ENCODE results near the gene MCUR1. TPM values are rescaled to one million over a fixed set of nuclear protein-coding genes. Genes with fewer than 3 reads are reported as not detected.
"Not testable (repeated sequence)": the region's sequence is repeated elsewhere in the genome, so short reads cannot be mapped to it uniquely, and the experiment has no call there.

Gene MCUR1
- total RNA-seq, 1 experiment from 2014 or later, result 33.1 TPM

DNA sequence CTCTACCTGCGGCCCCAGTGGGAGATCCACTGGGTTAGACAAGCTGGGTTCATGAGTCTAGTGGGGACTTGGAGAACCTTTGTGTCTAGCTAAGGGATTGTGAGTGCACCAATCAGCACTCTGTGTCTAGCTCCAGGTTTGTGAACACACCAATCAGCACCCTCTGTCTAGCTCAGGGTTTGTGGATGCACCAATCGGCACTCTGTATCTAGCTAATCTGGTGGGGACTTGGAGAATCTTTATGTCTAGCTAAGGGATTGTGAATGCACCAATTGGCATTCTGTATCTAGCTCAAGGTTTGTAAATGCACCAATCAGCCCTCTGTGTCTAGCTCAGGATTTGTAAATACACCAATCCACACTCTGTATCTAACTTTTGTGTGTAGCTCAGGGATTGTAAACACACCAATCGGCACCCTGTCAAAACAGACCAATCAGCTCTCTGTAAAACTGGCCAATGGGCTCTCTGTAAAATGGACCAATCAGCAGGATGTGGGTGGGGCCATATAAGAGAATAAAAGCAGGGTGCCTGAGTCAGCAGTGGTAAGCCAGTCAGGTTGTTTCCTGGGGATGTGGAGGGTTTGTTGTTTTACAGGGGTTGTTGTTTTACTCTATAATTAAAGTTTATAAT is 46.3 kb upstream of the MCUR1 start:
- H3K27me3 ChIP-seq (ENCODE audit: control insufficient read depth, insufficient read depth, low read length); H3K9me3 ChIP-seq (ENCODE audit: control insufficient read depth, insufficient read depth, low read depth, low read length); intact Hi-C loops (cut with micrococcal nuclease; ENCODE audit: unreplicated experiment); H3K27ac ChIP-seq (ENCODE audit: low read length); H3K4me1 ChIP-seq (ENCODE audit: control insufficient read depth, insufficient read depth, low read length); CTCF ChIA-PET; H3K36me3 ChIP-seq (ENCODE audit: control insufficient read depth, insufficient read depth, low read length); POLR2A ChIA-PET; DNase-seq (ENCODE audit: low read depth, low spot score); ATAC-seq; in situ Hi-C loops (cut with HindIII; ENCODE audit: low pct_unique_long_range_greater_than_20kb, low sequenced_read_pairs); BruUV-seq (replicated peaks): not testable (repeated sequence)
- H3K4me3 ChIP-seq (ENCODE audit: low read depth in 2 of 2, low read length in 2 of 2), result peak overlapping the region in 1 of 2 experiments; percentile 12; a peak in 1 of 4 replicates

GRCh38 chr6:13859871-13860555 is 45.7 kb upstream of the MCUR1 start:
- Histone ChIP-seq H3K27ac (ENCODE audit: low read length) (no peak overlapping the region), H3K9me3 (ENCODE audit: control insufficient read depth, insufficient read depth, low read depth, low read length) (no peaks in the 10 kb centered on the region), H3K4me1 (ENCODE audit: control insufficient read depth, insufficient read depth, low read length) (no peaks in the 10 kb centered on the region), H3K36me3 (ENCODE audit: control insufficient read depth, insufficient read depth, low read length) (no peaks in the 10 kb centered on the region), H3K4me3 (ENCODE audit: low read depth in 2 of 2, low read length in 2 of 2) (peak overlapping the region in 1 of 2 experiments; percentile 15; a peak in 1 of 4 replicates), H3K27me3 (ENCODE audit: control insufficient read depth, insufficient read depth, low read length) (no peaks in the 10 kb centered on the region)
- no TSS peak for BruUV-seq (replicated peaks)
- POLR2A ChIA-PET, result no interaction called here
- ATAC-seq (no peak), DNase-seq (ENCODE audit: low read depth, low spot score) (no peak)
- CTCF ChIA-PET, result no interaction called here
- TF ChIP-seq, protein P1, sequence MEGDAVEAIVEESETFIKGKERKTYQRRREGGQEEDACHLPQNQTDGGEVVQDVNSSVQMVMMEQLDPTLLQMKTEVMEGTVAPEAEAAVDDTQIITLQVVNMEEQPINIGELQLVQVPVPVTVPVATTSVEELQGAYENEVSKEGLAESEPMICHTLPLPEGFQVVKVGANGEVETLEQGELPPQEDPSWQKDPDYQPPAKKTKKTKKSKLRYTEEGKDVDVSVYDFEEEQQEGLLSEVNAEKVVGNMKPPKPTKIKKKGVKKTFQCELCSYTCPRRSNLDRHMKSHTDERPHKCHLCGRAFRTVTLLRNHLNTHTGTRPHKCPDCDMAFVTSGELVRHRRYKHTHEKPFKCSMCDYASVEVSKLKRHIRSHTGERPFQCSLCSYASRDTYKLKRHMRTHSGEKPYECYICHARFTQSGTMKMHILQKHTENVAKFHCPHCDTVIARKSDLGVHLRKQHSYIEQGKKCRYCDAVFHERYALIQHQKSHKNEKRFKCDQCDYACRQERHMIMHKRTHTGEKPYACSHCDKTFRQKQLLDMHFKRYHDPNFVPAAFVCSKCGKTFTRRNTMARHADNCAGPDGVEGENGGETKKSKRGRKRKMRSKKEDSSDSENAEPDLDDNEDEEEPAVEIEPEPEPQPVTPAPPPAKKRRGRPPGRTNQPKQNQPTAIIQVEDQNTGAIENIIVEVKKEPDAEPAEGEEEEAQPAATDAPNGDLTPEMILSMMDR (IDR thresholded peaks at IDR 0.05), result no peak
- TF ChIP-seq SIN3A (IDR thresholded peaks at IDR 0.05; ENCODE audit: borderline replicate concordance, insufficient read depth, low read depth, low read length) (no peak), TCF7L2 (IDR thresholded peaks at IDR 0.05; ENCODE audit: low read depth, low read length) (no peak), POLR2AphosphoS5 (IDR thresholded peaks at IDR 0.05; ENCODE audit: low read depth, low read length) (no peak)
- TF ChIP-seq, protein P2, sequence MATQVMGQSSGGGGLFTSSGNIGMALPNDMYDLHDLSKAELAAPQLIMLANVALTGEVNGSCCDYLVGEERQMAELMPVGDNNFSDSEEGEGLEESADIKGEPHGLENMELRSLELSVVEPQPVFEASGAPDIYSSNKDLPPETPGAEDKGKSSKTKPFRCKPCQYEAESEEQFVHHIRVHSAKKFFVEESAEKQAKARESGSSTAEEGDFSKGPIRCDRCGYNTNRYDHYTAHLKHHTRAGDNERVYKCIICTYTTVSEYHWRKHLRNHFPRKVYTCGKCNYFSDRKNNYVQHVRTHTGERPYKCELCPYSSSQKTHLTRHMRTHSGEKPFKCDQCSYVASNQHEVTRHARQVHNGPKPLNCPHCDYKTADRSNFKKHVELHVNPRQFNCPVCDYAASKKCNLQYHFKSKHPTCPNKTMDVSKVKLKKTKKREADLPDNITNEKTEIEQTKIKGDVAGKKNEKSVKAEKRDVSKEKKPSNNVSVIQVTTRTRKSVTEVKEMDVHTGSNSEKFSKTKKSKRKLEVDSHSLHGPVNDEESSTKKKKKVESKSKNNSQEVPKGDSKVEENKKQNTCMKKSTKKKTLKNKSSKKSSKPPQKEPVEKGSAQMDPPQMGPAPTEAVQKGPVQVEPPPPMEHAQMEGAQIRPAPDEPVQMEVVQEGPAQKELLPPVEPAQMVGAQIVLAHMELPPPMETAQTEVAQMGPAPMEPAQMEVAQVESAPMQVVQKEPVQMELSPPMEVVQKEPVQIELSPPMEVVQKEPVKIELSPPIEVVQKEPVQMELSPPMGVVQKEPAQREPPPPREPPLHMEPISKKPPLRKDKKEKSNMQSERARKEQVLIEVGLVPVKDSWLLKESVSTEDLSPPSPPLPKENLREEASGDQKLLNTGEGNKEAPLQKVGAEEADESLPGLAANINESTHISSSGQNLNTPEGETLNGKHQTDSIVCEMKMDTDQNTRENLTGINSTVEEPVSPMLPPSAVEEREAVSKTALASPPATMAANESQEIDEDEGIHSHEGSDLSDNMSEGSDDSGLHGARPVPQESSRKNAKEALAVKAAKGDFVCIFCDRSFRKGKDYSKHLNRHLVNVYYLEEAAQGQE (IDR thresholded peaks at IDR 0.05; ENCODE audit: insufficient read depth in 1 of 2, low read depth in 2 of 2, low read length in 1 of 2), result no peak
- intact Hi-C loops (cut with micrococcal nuclease; ENCODE audit: unreplicated experiment) (no loop called here), in situ Hi-C loops (cut with HindIII; ENCODE audit: low pct_unique_long_range_greater_than_20kb, low sequenced_read_pairs) (no loop called here)

GRCh38 chr6:13854716-13855250 is 40.4 kb upstream of the MCUR1 start:
- intact Hi-C loops (cut with micrococcal nuclease; ENCODE audit: unreplicated experiment) (no loop called here), in situ Hi-C loops (cut with HindIII; ENCODE audit: low pct_unique_long_range_greater_than_20kb, low sequenced_read_pairs) (no loop called here)
- H3K4me3 ChIP-seq (ENCODE audit: low read depth in 2 of 2, low read length in 2 of 2), result no peak overlapping the region
- H3K36me3 ChIP-seq (ENCODE audit: control insufficient read depth, insufficient read depth, low read length), result no peaks in the 10 kb centered on the region
- no peaks in the 10 kb centered on the region for H3K27me3 ChIP-seq (ENCODE audit: control insufficient read depth, insufficient read depth, low read length)
- TF ChIP-seq, protein P1 (IDR thresholded peaks at IDR 0.05), result no peak
- TF ChIP-seq SIN3A (IDR thresholded peaks at IDR 0.05; ENCODE audit: borderline replicate concordance, insufficient read depth, low read depth, low read length) (no peak), POLR2AphosphoS5 (IDR thresholded peaks at IDR 0.05; ENCODE audit: low read depth, low read length) (no peak), TCF7L2 (IDR thresholded peaks at IDR 0.05; ENCODE audit: low read depth, low read length) (no peak)
- TF ChIP-seq, protein P2 (IDR thresholded peaks at IDR 0.05; ENCODE audit: insufficient read depth in 1 of 2, low read depth in 2 of 2, low read length in 1 of 2), result no peak
- BruUV-seq (replicated peaks), result no TSS peak
- H3K27ac ChIP-seq (ENCODE audit: low read length), result no peak overlapping the region
- DNase-seq (ENCODE audit: low read depth, low spot score) (no peak), ATAC-seq (no peak)
- CTCF ChIA-PET, result no interaction called here
- POLR2A ChIA-PET, result no interaction called here
- H3K4me1 ChIP-seq (ENCODE audit: control insufficient read depth, insufficient read depth, low read length), result no peaks in the 10 kb centered on the region
- H3K9me3 ChIP-seq (ENCODE audit: control insufficient read depth, insufficient read depth, low read depth, low read length), result no peaks in the 10 kb centered on the region

Measured in Panc1 (cell line).